PFSK-1 (cell line): Measurements from ENCODE around the gene OR52M1.

Experiments used
- FOXP2 ChIP-seq: optimal IDR thresholded peaks from 2 replicates; pipeline ENCODE3; 2011; ENCODE audit warnings: borderline replicate concordance, control low read depth, inconsistent platforms; ENCODE audit not compliant: insufficient read depth; ENCODE audit errors: extremely low read length, extremely low read depth
- POLR2AphosphoS5 ChIP-seq: IDR thresholded peaks from 2 replicates; pipeline ENCODE4 v1.6.1; 2012; ENCODE audit warnings: low read depth, mild to moderate bottlenecking, control low read depth, low read length, moderate library complexity
- SIN3A ChIP-seq: IDR thresholded peaks from 2 replicates; pipeline ENCODE4 v1.6.1; 2012; ENCODE audit warnings: mild to moderate bottlenecking, low read length, moderate library complexity, borderline replicate concordance; ENCODE audit not compliant: insufficient read depth
- TAF1 ChIP-seq: IDR thresholded peaks from 2 replicates; pipeline ENCODE4 v1.6.1; 2012; ENCODE audit warnings: low read length, control low read depth, borderline replicate concordance; ENCODE audit not compliant: insufficient read depth
- TF ChIP-seq, protein P1 (sequence below), 2 experiments: IDR thresholded peaks; 2 replicates each; pipeline versions ENCODE4 v1.6.1 to v1.8.0; 2011 to 2012; ENCODE audit warnings: low read depth in 2 of 2, low read length in 2 of 2, control low read depth in 1 of 2, inconsistent platforms in 1 of 2, mild to moderate bottlenecking in 1 of 2, moderate library complexity in 1 of 2; ENCODE audit not compliant: insufficient read depth in 1 of 2

The OR52M1 gene

DNA sequence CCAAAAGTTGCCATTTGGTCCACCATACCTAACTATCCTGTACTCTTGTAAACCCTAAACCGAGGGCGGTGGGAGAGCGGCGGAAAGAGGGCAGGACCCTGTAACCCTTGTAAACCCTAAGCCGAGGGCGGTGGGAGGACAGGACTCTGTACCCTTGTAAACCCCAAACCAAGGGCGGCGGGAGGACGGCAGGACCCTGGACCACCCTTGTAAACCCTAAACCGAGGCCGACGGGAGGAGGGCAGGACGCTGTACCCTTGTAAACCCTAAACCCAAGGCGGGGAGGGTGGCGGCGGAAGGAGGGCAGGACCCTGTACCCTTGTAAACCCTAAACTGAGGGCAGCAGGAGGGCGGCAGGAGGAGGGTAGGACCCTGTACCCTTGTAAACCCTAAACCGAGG, 24.1 kb downstream of the OR52M1 start:
- TF ChIP-seq TAF1 (no peak), FOXP2 (no peak), POLR2AphosphoS5 (no peak), SIN3A (no peak)
- TF ChIP-seq, protein P1, sequence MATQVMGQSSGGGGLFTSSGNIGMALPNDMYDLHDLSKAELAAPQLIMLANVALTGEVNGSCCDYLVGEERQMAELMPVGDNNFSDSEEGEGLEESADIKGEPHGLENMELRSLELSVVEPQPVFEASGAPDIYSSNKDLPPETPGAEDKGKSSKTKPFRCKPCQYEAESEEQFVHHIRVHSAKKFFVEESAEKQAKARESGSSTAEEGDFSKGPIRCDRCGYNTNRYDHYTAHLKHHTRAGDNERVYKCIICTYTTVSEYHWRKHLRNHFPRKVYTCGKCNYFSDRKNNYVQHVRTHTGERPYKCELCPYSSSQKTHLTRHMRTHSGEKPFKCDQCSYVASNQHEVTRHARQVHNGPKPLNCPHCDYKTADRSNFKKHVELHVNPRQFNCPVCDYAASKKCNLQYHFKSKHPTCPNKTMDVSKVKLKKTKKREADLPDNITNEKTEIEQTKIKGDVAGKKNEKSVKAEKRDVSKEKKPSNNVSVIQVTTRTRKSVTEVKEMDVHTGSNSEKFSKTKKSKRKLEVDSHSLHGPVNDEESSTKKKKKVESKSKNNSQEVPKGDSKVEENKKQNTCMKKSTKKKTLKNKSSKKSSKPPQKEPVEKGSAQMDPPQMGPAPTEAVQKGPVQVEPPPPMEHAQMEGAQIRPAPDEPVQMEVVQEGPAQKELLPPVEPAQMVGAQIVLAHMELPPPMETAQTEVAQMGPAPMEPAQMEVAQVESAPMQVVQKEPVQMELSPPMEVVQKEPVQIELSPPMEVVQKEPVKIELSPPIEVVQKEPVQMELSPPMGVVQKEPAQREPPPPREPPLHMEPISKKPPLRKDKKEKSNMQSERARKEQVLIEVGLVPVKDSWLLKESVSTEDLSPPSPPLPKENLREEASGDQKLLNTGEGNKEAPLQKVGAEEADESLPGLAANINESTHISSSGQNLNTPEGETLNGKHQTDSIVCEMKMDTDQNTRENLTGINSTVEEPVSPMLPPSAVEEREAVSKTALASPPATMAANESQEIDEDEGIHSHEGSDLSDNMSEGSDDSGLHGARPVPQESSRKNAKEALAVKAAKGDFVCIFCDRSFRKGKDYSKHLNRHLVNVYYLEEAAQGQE (IDR thresholded peaks at IDR 0.05; ENCODE audit: insufficient read depth in 1 of 2, low read depth in 2 of 2, low read length in 2 of 2), result no peak

DNA sequence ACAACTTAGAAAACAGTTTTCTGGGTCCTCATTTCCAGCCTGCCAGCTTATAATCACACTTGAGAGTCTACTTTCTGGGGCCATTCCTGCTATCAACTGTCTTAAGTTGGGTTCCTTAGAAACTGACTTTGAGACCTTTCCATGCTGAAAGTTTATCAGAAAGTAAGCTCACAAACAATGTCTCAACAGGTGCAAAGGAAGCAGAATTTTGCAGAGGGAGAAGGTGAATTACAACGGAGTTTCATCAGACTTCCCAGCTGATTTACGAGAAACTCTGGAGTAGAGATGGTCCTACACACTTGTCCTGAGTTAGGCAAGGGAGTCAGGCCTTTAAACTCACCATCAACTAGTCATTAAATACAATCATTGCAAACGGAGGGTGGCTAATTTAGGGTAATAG, 31.9 kb downstream of the OR52M1 start:
- TF ChIP-seq SIN3A, result no peak
- TF ChIP-seq TAF1, result no peak
- no peak for TF ChIP-seq FOXP2
- TF ChIP-seq, protein P1 (IDR thresholded peaks at IDR 0.05; ENCODE audit: insufficient read depth in 1 of 2, low read depth in 2 of 2, low read length in 2 of 2), result no peak
- no peak for TF ChIP-seq POLR2AphosphoS5

DNA sequence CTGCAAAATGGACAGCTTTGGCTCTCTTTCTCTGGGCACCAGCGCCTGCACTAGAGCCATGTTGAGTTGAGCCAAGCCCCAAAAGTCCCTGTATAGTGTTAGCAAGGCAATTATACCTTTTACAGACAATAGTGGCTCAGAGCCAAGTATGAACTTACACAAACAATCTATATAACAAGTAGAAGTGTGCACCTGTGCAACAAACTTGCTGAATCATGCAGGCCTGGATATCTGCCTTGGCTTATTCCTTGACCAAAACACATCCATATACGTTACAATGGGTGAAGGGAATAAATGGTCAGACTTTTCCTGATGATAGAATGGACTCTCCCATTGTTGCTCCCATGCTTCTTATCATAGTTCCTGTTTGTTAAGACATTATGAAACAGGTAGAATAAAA, 32.8 kb downstream of the OR52M1 start:
- TF ChIP-seq, protein P1 (IDR thresholded peaks at IDR 0.05; ENCODE audit: insufficient read depth in 1 of 2, low read depth in 2 of 2, low read length in 2 of 2), result no peak
- TF ChIP-seq TAF1 (no peak), POLR2AphosphoS5 (no peak), FOXP2 (no peak), SIN3A (no peak)

DNA sequence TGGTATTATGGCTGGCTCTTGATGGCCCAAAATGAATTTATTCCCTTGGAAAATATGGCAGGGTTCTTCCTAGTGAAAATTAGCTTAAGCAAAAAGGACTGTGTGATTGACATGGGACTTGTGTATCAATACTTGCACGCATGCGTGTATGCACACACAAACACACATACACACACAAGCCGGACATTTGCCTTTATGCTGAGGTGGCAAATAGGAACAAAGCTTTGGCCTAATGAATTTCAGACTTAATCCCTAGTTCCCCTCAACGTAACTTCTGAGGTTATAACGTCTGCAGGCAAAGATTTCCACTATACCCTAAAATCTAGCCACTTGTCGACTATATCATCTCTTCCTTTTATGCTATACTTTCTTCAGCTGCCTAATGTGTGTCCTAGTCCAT, 33.6 kb downstream of the OR52M1 start:
- TF ChIP-seq POLR2AphosphoS5, result no peak
- TF ChIP-seq SIN3A, result no peak
- TF ChIP-seq, protein P1 (IDR thresholded peaks at IDR 0.05; ENCODE audit: insufficient read depth in 1 of 2, low read depth in 2 of 2, low read length in 2 of 2), result no peak
- no peak for TF ChIP-seq FOXP2
- no peak for TF ChIP-seq TAF1

DNA sequence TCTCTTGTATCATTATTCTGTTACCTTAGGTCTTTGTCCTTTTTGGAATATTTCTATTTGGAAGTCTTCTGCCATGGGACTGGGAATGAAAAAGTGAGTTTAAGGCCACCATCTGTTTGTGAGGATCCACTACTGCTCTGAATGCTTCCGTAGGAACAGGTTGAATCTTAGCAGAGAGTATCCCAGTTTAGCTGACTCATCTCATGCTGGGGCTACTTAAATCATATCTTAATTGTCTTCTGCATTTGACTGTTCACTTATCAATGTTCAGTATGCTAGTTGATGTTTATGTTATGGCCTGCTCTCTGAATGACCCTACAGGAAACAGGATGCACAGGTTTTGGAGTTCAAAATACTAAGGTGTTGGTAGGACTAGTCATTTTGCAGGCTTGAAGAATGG, 35.1 kb downstream of the OR52M1 start:
- no peak for TF ChIP-seq FOXP2
- TF ChIP-seq SIN3A, result no peak
- no peak for TF ChIP-seq TAF1
- TF ChIP-seq, protein P1 (IDR thresholded peaks at IDR 0.05; ENCODE audit: insufficient read depth in 1 of 2, low read depth in 2 of 2, low read length in 2 of 2), result no peak
- TF ChIP-seq POLR2AphosphoS5, result no peak
